Mammary epithelial cell (primary cell): ENCODE results near the gene LGR4.

Experiments used
- CTCF ChIP-seq, 2 donors: IDR thresholded peaks in 1 of 2; conservative IDR thresholded peaks in 1 of 2; 2 replicates each; pipeline ENCODE4 v1.5.1; 2011 to 2012; ENCODE audit warnings: inconsistent platforms in 2 of 2, low read length in 2 of 2, mild to moderate bottlenecking in 2 of 2, control low read depth in 1 of 2, low read depth in 1 of 2; ENCODE audit not compliant: insufficient read depth in 1 of 2; ENCODE audit errors: extremely low read depth in 1 of 2
- EZH2 ChIP-seq: IDR thresholded peaks from 2 replicates; pipeline ENCODE4 v1.6.1; 2012; ENCODE audit warnings: low read length, inconsistent platforms, borderline replicate concordance

GRCh38 chr11:27361649-27362431, 110.8 kb downstream of the LGR4 start:
- no peak for TF ChIP-seq CTCF (conservative IDR thresholded peaks at IDR 0.05 in 1 of 2, IDR thresholded peaks at IDR 0.05 in 1 of 2; ENCODE audit: extremely low read depth in 1 of 2, insufficient read depth in 1 of 2, low read depth in 1 of 2, low read length in 2 of 2)
- TF ChIP-seq EZH2, result no peak
